Osteoblast (primary cell): ENCODE results near the gene B4GALNT3. TPM values are rescaled to one million over a fixed set of nuclear protein-coding genes. Genes with fewer than 3 reads are reported as not detected.

ENCODE experiments used
- DNase-seq: peaks from one replicate; pipeline ENCODE4 v3.0.0; 2011; ENCODE audit warnings: low spot score, mixed read lengths; ENCODE audit not compliant: insufficient read length; ENCODE audit errors: missing footprints
- H2AFZ ChIP-seq: 2 replicates; pipeline ENCODE4 v1.6.0; 2011; ENCODE audit warnings: mild to moderate bottlenecking, low read length
- H3K27ac ChIP-seq: 2 replicates; pipeline ENCODE4 v1.5.1; 2011; ENCODE audit warnings: mild to moderate bottlenecking, low read depth, low read length, moderate library complexity
- H3K27me3 ChIP-seq: 2 replicates; pipeline ENCODE4 v1.6.0; 2012; ENCODE audit warnings: mild to moderate bottlenecking, control low read depth, inconsistent platforms, low read length, moderate library complexity; ENCODE audit not compliant: insufficient read depth
- H3K36me3 ChIP-seq: 2 replicates; pipeline ENCODE4 v1.5.1; 2011; ENCODE audit warnings: mild to moderate bottlenecking, low read length, control low read depth, moderate library complexity; ENCODE audit not compliant: insufficient read depth
- H3K4me1 ChIP-seq: 2 replicates; pipeline ENCODE4 v1.5.1; 2011; ENCODE audit warnings: mild to moderate bottlenecking, low read length, control low read depth, moderate library complexity; ENCODE audit not compliant: insufficient read depth
- H3K4me2 ChIP-seq: 2 replicates; pipeline ENCODE4 v1.6.0; 2011; ENCODE audit warnings: mild to moderate bottlenecking, low read length; ENCODE audit not compliant: insufficient read depth
- H3K4me3 ChIP-seq: fragments of 200-600 bp; sonication (generic); 3 replicates; pipeline ENCODE4 v1.5.1; 2012; ENCODE audit warnings: mild to moderate bottlenecking, low read length, inconsistent platforms; ENCODE audit not compliant: insufficient read depth
- H3K79me2 ChIP-seq: 2 replicates; pipeline ENCODE4 v1.6.0; 2012; ENCODE audit warnings: mild to moderate bottlenecking, low read length, control low read depth, inconsistent platforms; ENCODE audit not compliant: insufficient read depth
- H3K9me3 ChIP-seq: 2 replicates; pipeline ENCODE4 v1.5.1; 2011; ENCODE audit warnings: low read depth, low read length, control low read depth
- H4K20me1 ChIP-seq: 2 replicates; pipeline ENCODE4 v1.6.0; 2012; ENCODE audit warnings: mild to moderate bottlenecking, low read length, control low read depth; ENCODE audit not compliant: insufficient read depth
- CTCF ChIP-seq: IDR thresholded peaks from 2 replicates; pipeline ENCODE4 v1.5.1; 2011; ENCODE audit warnings: mild to moderate bottlenecking, low read depth, low read length, moderate library complexity; ENCODE audit errors: extremely low read depth
- total RNA-seq: library from RNA; depleted of rRNA; stranded (reverse); fragments of >200 nt; gene quantifications from 2 replicates; pipeline ENCODE4 v1.2.3, GENCODE V29; 2012

The B4GALNT3 gene
- total RNA-seq, 1 donor = 0.36 TPM

GRCh38 chr12:464484-465267 is 4.9 kb downstream of the B4GALNT3 start:
- H3K27ac ChIP-seq = no peak overlapping the region
- no peaks in the 10 kb centered on the region for H3K9me3 ChIP-seq
- H3K4me2 ChIP-seq = no peak overlapping the region
- no peak overlapping the region for H2AFZ ChIP-seq
- DNase-seq = peak; percentile 85
- H4K20me1 ChIP-seq = no peaks in the 10 kb centered on the region
- no peaks in the 10 kb centered on the region for H3K79me2 ChIP-seq
- peaks cover 62% of the 10 kb centered on the region for H3K27me3 ChIP-seq
- H3K4me3 ChIP-seq = peak overlapping the region; percentile 25
- TF ChIP-seq CTCF = no peak
- peaks cover 5% of the 10 kb centered on the region for H3K4me1 ChIP-seq
- H3K36me3 ChIP-seq = no peaks in the 10 kb centered on the region

GRCh38 chr12:466039-466438 is 6.3 kb downstream of the B4GALNT3 start:
- Histone ChIP-seq H4K20me1 (no peaks in the 10 kb centered on the region), H3K4me3 (no peak overlapping the region), H3K27me3 (peaks cover 54% of the 10 kb centered on the region), H3K79me2 (no peaks in the 10 kb centered on the region), H3K36me3 (no peaks in the 10 kb centered on the region), H3K4me2 (no peak overlapping the region), H2AFZ (no peak overlapping the region), H3K27ac (no peak overlapping the region), H3K9me3 (no peaks in the 10 kb centered on the region), H3K4me1 (peaks cover 5% of the 10 kb centered on the region)
- no peak for DNase-seq
- TF ChIP-seq CTCF = no peak

- H3K36me3 ChIP-seq = no peaks in the 10 kb centered on the region
- H3K4me1 ChIP-seq = peaks cover 5% of the 10 kb centered on the region
- no peak overlapping the region for H3K4me3 ChIP-seq
- H3K79me2 ChIP-seq = no peaks in the 10 kb centered on the region
- no peak overlapping the region for H3K4me2 ChIP-seq
- no peak overlapping the region for H2AFZ ChIP-seq
- H3K27ac ChIP-seq = no peak overlapping the region
- peaks cover 47% of the 10 kb centered on the region for H3K27me3 ChIP-seq
- DNase-seq = no peak
- TF ChIP-seq CTCF = no peak
- no peaks in the 10 kb centered on the region for H3K9me3 ChIP-seq
- no peaks in the 10 kb centered on the region for H4K20me1 ChIP-seq
Observed at GRCh38 chr12:466762-467161, 7.0 kb downstream of the B4GALNT3 start.

GRCh38 chr12:467591-467990 is 7.9 kb downstream of the B4GALNT3 start:
- no peak overlapping the region for H2AFZ ChIP-seq
- H3K4me2 ChIP-seq = no peak overlapping the region
- TF ChIP-seq CTCF = no peak
- no peak overlapping the region for H3K27ac ChIP-seq
- H3K4me1 ChIP-seq = peaks cover 5% of the 10 kb centered on the region
- H3K4me3 ChIP-seq = no peak overlapping the region
- no peak for DNase-seq
- H3K36me3 ChIP-seq = no peaks in the 10 kb centered on the region
- no peaks in the 10 kb centered on the region for H3K9me3 ChIP-seq
- H3K27me3 ChIP-seq = peaks cover 39% of the 10 kb centered on the region
- no peaks in the 10 kb centered on the region for H4K20me1 ChIP-seq
- no peaks in the 10 kb centered on the region for H3K79me2 ChIP-seq
